Ascending aorta (tissue), 2 donors: ENCODE data around the gene HOXB8. TPM values are rescaled to one million over a fixed set of nuclear protein-coding genes. Genes with fewer than 3 reads are reported as not detected.

Experiments used
- DNase-seq, 2 donors: peaks; one replicate each; pipeline ENCODE4 v3.0.0-alpha.2; 2019; ENCODE audit warnings: low spot score in 2 of 2
- H3K27ac ChIP-seq, 2 donors: fragments of 200-600 bp; sonication (generic); one replicate each; pipeline ENCODE4 v1.5.1; 2016 to 2017; ENCODE audit warnings: mild to moderate bottlenecking in 1 of 2
- H3K27me3 ChIP-seq: fragments of 200-600 bp; sonication (generic); one replicate; pipeline ENCODE4 v1.5.1; 2017
- H3K36me3 ChIP-seq, 2 donors: fragments of 200-600 bp; sonication (generic); one replicate each; pipeline ENCODE4 v1.5.1; 2016
- H3K4me1 ChIP-seq, 2 donors: fragments of 200-600 bp; sonication (generic); one replicate each; pipeline ENCODE4 v1.5.1; 2016 to 2017; ENCODE audit warnings: mild to moderate bottlenecking in 1 of 2
- H3K4me3 ChIP-seq, 2 donors: fragments of 200-600 bp; sonication (generic); one replicate each; pipeline ENCODE4 v1.5.1; 2016 to 2017; ENCODE audit warnings: mild to moderate bottlenecking in 1 of 2
- H3K9me3 ChIP-seq, 2 donors: fragments of 200-600 bp; sonication (generic); one replicate each; pipeline ENCODE4 v1.5.1; 2016
- CTCF ChIP-seq, 3 experiments: fragments of 200-600 bp in 2 of 3; fragments of 450-650 bp in 1 of 3; sonication (generic) in 2 of 3; IDR thresholded peaks; one replicate each; pipeline ENCODE4 v1.5.1; 2016 to 2019; ENCODE audit warnings: antibody characterized with exemption in 3 of 3, mild to moderate bottlenecking in 1 of 3, moderate library complexity in 1 of 3
- intact Hi-C: fragments of 100-400 bp; cut with DNase I; formaldehyde crosslinking; loops from one replicate; pipeline ENCODE4 v1.15.1; 2023
- total RNA-seq: library from RNA; depleted of rRNA; stranded (reverse); fragments of >200 nt; gene quantifications from one replicate; pipeline ENCODE4 v1.1.0, GENCODE V29; 2016

The HOXB8 gene
- total RNA-seq, 1 donor from 2014 or later, result not detected

GRCh38 chr17:48605991-48606891 lies 8.9 kb downstream of the HOXB8 start:
- Histone ChIP-seq H3K27ac (no peak overlapping the region), H3K36me3 (no peaks in the 10 kb centered on the region), H3K27me3 (no peaks in the 10 kb centered on the region), H3K4me1 (peaks cover 3 to 14% of the 10 kb centered on the region in 2 donors), H3K9me3 (no peaks in the 10 kb centered on the region), H3K4me3 (no peak overlapping the region)
- intact Hi-C loops, result no loop called here
- no peak for TF ChIP-seq CTCF (IDR thresholded peaks at IDR 0.05)
- DNase-seq, result no peak

GRCh38 chr17:48605409-48605919 lies 9.6 kb downstream of the HOXB8 start:
- Histone ChIP-seq H3K4me1 (peaks cover 3 to 14% of the 10 kb centered on the region in 2 donors), H3K9me3 (no peaks in the 10 kb centered on the region), H3K4me3 (peak overlapping the region; percentile 46 to 70), H3K27ac (peak overlapping the region; percentile 71 to 75), H3K27me3 (no peaks in the 10 kb centered on the region), H3K36me3 (no peaks in the 10 kb centered on the region)
- intact Hi-C loops, result no loop called here
- DNase-seq, result no peak
- TF ChIP-seq CTCF (IDR thresholded peaks at IDR 0.05), result no peak

GRCh38 chr17:48604770-48605329 lies 10.2 kb downstream of the HOXB8 start, which contains the start of gene HOXB6:
HOXB6 (minus strand) TSS chr17:48604986; CDS start chr17:48598150, 6,836 bp downstream.
- Histone ChIP-seq H3K27ac (peak within 1 kb of the TSS; percentile 71 to 75), H3K4me3 (peak within 1 kb of the TSS; percentile 46 to 70), H3K27me3 (no peaks in the 10 kb centered on the region), H3K36me3 (no peaks in the 10 kb centered on the region), H3K9me3 (no peaks in the 10 kb centered on the region), H3K4me1 (peaks cover 2 to 14% of the 10 kb centered on the region in 2 donors)
- DNase-seq, result peak in 1 of 2 donors; percentile 81
- TF ChIP-seq CTCF (IDR thresholded peaks at IDR 0.05), result no peak
- intact Hi-C loops, result loop anchor here (1.0 kb wide), 1 partner anchor 8 kb away; no protein-coding TSS in a partner anchor

- intact Hi-C loops, result loop anchor here (1.0 kb wide), 1 partner anchor 9 kb away; no protein-coding TSS in a partner anchor
- peak in 1 of 3 experiments; percentile 3 for TF ChIP-seq CTCF (IDR thresholded peaks at IDR 0.05)
- H3K27me3 ChIP-seq, result no peaks in the 10 kb centered on the region
- no peaks in the 10 kb centered on the region for H3K9me3 ChIP-seq
- H3K36me3 ChIP-seq, result no peaks in the 10 kb centered on the region
- peak overlapping the region; percentile 46 to 70 for H3K4me3 ChIP-seq
- peak overlapping the region; percentile 71 to 75 for H3K27ac ChIP-seq
- H3K4me1 ChIP-seq, result peaks cover 0 to 7% of the 10 kb centered on the region in 2 donors
- peak in 1 of 2 donors; percentile 80 for DNase-seq
Observed at GRCh38 chr17:48603959-48604769, 10.9 kb downstream of the HOXB8 start.
